WERI-Rb-1 (cell line): Measurements from ENCODE around the gene GJA5.

Experiments used
- DNase-seq: peaks from one replicate; pipeline ENCODE4 v3.0.0-alpha.2; 2020
- H3K27ac ChIP-seq: fragments of 250-450 bp; sonication (Bioruptor Pico); 2 replicates; pipeline ENCODE4 v1.5.1; 2020; ENCODE audit warnings: mild to moderate bottlenecking, moderate library complexity
- H3K27me3 ChIP-seq: fragments of 250-450 bp; sonication (Bioruptor Pico); 2 replicates; pipeline ENCODE4 v1.5.1; 2021; ENCODE audit warnings: mild to moderate bottlenecking, low read depth, moderate library complexity; ENCODE audit not compliant: insufficient read depth, severe bottlenecking
- H3K36me3 ChIP-seq: fragments of 250-450 bp; sonication (Bioruptor Pico); 2 replicates; pipeline ENCODE4 v1.5.1; 2020; ENCODE audit warnings: mild to moderate bottlenecking, moderate library complexity
- H3K4me3 ChIP-seq: 2 replicates; pipeline ENCODE4 v1.5.1; 2011; ENCODE audit warnings: low read depth, mild to moderate bottlenecking, control low read depth, low read length
- H3K9me3 ChIP-seq: fragments of 250-450 bp; sonication (Bioruptor Pico); 2 replicates; pipeline ENCODE4 v1.5.1; 2021; ENCODE audit warnings: mild to moderate bottlenecking, moderate library complexity; ENCODE audit not compliant: severe bottlenecking
- CTCF ChIP-seq: IDR thresholded peaks from 2 replicates; pipeline ENCODE4 v1.5.1; 2011; ENCODE audit warnings: low read depth, mild to moderate bottlenecking, control low read depth, inconsistent platforms, low read length

The GJA5 gene

DNA sequence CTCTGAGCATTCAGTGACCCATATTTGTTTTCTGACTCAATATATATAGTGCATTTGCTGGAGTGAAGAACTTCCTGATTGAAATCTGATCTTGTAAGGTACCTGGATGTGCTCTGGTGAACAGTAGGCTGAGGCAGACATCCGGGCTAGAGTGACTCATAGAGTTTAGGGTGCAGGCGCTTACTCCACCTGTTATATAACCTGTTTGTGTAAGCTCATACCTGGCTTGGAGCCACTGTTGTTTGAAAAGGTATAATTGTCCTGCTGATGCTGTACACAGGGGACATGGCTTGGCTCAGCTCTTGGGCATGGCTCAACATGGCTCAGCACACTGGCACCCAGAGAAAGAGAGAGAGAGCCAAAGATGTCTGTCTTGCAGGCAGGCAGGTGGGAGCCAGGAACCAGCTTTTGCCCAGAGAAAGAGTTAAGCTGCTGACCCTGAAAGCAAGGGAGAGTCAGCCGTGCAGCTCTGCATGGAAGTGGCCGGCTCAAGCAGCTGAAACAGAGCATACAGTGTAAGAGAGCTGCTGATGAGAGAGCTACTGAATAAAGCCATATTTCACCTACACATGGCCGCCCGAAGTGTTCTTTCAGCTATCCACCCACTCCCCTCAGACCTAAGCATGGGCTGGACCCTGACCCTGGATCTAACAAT is 43.2 kb downstream of the GJA5 start:
- no peak overlapping the region for H3K4me3 ChIP-seq
- TF ChIP-seq CTCF = no peak
- no peak overlapping the region for H3K27ac ChIP-seq
- peaks cover 10% of the 10 kb centered on the region for H3K9me3 ChIP-seq
- no peaks in the 10 kb centered on the region for H3K36me3 ChIP-seq
- DNase-seq = no peak
- H3K27me3 ChIP-seq = peaks cover 35% of the 10 kb centered on the region

DNA sequence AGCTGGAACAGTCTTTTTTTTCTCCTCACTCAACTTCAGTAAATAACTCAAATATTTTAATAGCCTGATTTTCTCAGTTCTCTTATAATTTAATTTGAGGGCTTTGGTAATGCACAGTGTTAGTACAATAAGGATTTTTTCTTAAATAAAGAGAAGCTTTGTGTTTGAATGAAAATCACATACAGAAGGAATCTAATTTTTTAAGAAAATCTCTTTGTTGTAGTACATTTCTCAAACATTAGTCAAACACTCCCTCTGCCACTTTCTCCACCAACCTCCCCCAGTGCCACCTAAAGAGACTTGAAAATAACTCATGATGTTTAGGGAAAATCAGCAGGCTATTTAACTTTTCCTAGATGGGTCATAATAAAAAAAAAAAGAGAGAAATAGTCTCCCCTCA is 47.8 kb downstream of the GJA5 start:
- no peak for TF ChIP-seq CTCF
- no peak overlapping the region for H3K27ac ChIP-seq
- no peak for DNase-seq

More for the DNA sequence above, 47.8 kb downstream of the GJA5 start:
- no peaks in the 10 kb centered on the region for H3K36me3 ChIP-seq
- H3K9me3 ChIP-seq = no peaks in the 10 kb centered on the region
- H3K4me3 ChIP-seq = no peak overlapping the region
- peaks cover 55% of the 10 kb centered on the region for H3K27me3 ChIP-seq
